IPS-15b (cell line): ENCODE data around the gene DENND1A.
"Not testable (repeated sequence)": the region's sequence is repeated elsewhere in the genome, so short reads cannot be mapped to it uniquely, and the experiment has no call there.

ENCODE experiments used
- H3K27me3 ChIP-seq: one replicate; pipeline ENCODE4 v1.6.1; 2013; ENCODE audit warnings: low read length; ENCODE audit not compliant: control insufficient read depth, insufficient read depth
- H3K36me3 ChIP-seq: one replicate; pipeline ENCODE4 v1.6.1; 2013; ENCODE audit warnings: low read length; ENCODE audit not compliant: control insufficient read depth, insufficient read depth
- H3K4me1 ChIP-seq: one replicate; pipeline ENCODE4 v1.6.1; 2013; ENCODE audit warnings: mild to moderate bottlenecking, low read length; ENCODE audit not compliant: control insufficient read depth, insufficient read depth
- H3K4me3 ChIP-seq: one replicate; pipeline ENCODE4 v1.5.1; 2013; ENCODE audit warnings: low read depth, low read length
- H3K9ac ChIP-seq: one replicate; pipeline ENCODE4 v1.6.1; 2013; ENCODE audit warnings: low read depth, mild to moderate bottlenecking, low read length
- H3K9me3 ChIP-seq: one replicate; pipeline ENCODE4 v1.6.1; 2013; ENCODE audit warnings: mild to moderate bottlenecking, low read length; ENCODE audit not compliant: control insufficient read depth, insufficient read depth

The DENND1A gene

GRCh38 chr9:123438821-123439220 is 491.1 kb downstream of the DENND1A start:
- H3K9ac ChIP-seq = no peak overlapping the region
- no peaks in the 10 kb centered on the region for H3K36me3 ChIP-seq
- no peak overlapping the region for H3K4me3 ChIP-seq
- no peaks in the 10 kb centered on the region for H3K9me3 ChIP-seq
- H3K4me1 ChIP-seq = peaks cover 4% of the 10 kb centered on the region
- no peaks in the 10 kb centered on the region for H3K27me3 ChIP-seq

- Histone ChIP-seq H3K27me3 (no peaks in the 10 kb centered on the region), H3K36me3 (no peaks in the 10 kb centered on the region), H3K4me1 (peaks cover 4% of the 10 kb centered on the region), H3K9me3 (no peaks in the 10 kb centered on the region), H3K4me3 (no peak overlapping the region), H3K9ac (no peak overlapping the region)
These were observed 491.6 kb downstream of the DENND1A start for GRCh38 chr9:123438321-123438720.

- Histone ChIP-seq H3K4me3 (no peak overlapping the region), H3K4me1 (peaks cover 4% of the 10 kb centered on the region), H3K9ac (no peak overlapping the region), H3K9me3 (no peaks in the 10 kb centered on the region), H3K36me3 (no peaks in the 10 kb centered on the region), H3K27me3 (no peaks in the 10 kb centered on the region)
These were observed 492.7 kb downstream of the DENND1A start for GRCh38 chr9:123437201-123437600.

GRCh38 chr9:123435471-123435870 is 494.5 kb downstream of the DENND1A start:
- Histone ChIP-seq H3K36me3 (no peaks in the 10 kb centered on the region), H3K9me3 (no peaks in the 10 kb centered on the region), H3K27me3 (no peaks in the 10 kb centered on the region), H3K4me1 (peaks cover 4% of the 10 kb centered on the region), H3K9ac (no peak overlapping the region), H3K4me3 (no peak overlapping the region)

- H3K9ac ChIP-seq = no peak overlapping the region
- H3K4me1 ChIP-seq = peaks cover 4% of the 10 kb centered on the region
- no peaks in the 10 kb centered on the region for H3K27me3 ChIP-seq
- no peak overlapping the region for H3K4me3 ChIP-seq
- H3K36me3 ChIP-seq = no peaks in the 10 kb centered on the region
- H3K9me3 ChIP-seq = no peaks in the 10 kb centered on the region
These were observed 495.2 kb downstream of the DENND1A start for GRCh38 chr9:123434619-123435240.

- H3K9me3 ChIP-seq = no peaks in the 10 kb centered on the region
- H3K27me3 ChIP-seq = no peaks in the 10 kb centered on the region
- no peaks in the 10 kb centered on the region for H3K4me1 ChIP-seq
- H3K9ac ChIP-seq = no peak overlapping the region
- no peaks in the 10 kb centered on the region for H3K36me3 ChIP-seq
- no peak overlapping the region for H3K4me3 ChIP-seq
These were observed 497.3 kb downstream of the DENND1A start for GRCh38 chr9:123432331-123433236.

- Histone ChIP-seq H3K4me1 (no peaks in the 10 kb centered on the region), H3K36me3 (no peaks in the 10 kb centered on the region), H3K9me3 (no peaks in the 10 kb centered on the region), H3K9ac (no peak overlapping the region), H3K27me3 (no peaks in the 10 kb centered on the region), H3K4me3 (no peak overlapping the region)
These were observed 498.3 kb downstream of the DENND1A start for GRCh38 chr9:123431581-123431980.

GRCh38 chr9:123428450-123428849 is 501.5 kb downstream of the DENND1A start:
- H3K9ac ChIP-seq, H3K9me3 ChIP-seq, H3K4me1 ChIP-seq, H3K4me3 ChIP-seq, H3K36me3 ChIP-seq, H3K27me3 ChIP-seq: not testable (repeated sequence)

- H3K36me3 ChIP-seq = no peaks in the 10 kb centered on the region
- H3K9me3 ChIP-seq = no peaks in the 10 kb centered on the region
- H3K27me3 ChIP-seq = no peaks in the 10 kb centered on the region
- no peak overlapping the region for H3K4me3 ChIP-seq
- peaks cover 13% of the 10 kb centered on the region for H3K4me1 ChIP-seq
- H3K9ac ChIP-seq = no peak overlapping the region
These were observed 503.5 kb downstream of the DENND1A start for GRCh38 chr9:123426406-123426805.

- Histone ChIP-seq H3K4me3 (no peak overlapping the region), H3K9me3 (no peaks in the 10 kb centered on the region), H3K36me3 (no peaks in the 10 kb centered on the region), H3K27me3 (no peaks in the 10 kb centered on the region), H3K4me1 (peaks cover 13% of the 10 kb centered on the region), H3K9ac (no peak overlapping the region)
These were observed 504.0 kb downstream of the DENND1A start for GRCh38 chr9:123425836-123426365.

- Histone ChIP-seq H3K27me3 (no peaks in the 10 kb centered on the region), H3K36me3 (no peaks in the 10 kb centered on the region), H3K9ac (no peak overlapping the region), H3K4me1 (peaks cover 13% of the 10 kb centered on the region), H3K4me3 (no peak overlapping the region), H3K9me3 (no peaks in the 10 kb centered on the region)
These were observed 504.6 kb downstream of the DENND1A start for GRCh38 chr9:123425261-123425821.
